ENCODE data around the gene CMSS1.
"Not testable (repeated sequence)": the region's sequence is repeated elsewhere in the genome, so short reads cannot be mapped to it uniquely, and the experiment has no call there.

CMSS1 gene

DNA sequence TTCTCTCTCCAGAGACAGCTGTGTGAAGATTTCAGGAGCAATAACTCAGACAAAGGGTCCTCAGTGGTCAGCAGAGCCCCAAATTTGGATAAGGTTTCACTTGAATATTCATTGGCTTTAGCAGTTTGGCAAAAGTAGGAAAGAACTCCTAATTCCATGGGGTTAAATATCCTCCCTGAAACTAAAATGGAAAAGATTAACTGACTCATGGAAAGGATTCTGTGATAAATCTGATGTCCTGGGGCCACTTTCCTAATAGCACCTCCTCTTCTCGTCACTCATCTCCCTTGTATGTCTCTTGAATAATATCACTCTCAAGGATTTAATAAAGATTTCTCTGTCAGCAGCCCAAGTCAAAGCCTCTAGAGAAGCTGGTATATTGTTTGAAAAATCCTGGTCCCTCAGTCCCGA is 409.9 kb downstream of the CMSS1 start:
- DNase-seq (ENCODE audit: low spot score) = no peak

DNA sequence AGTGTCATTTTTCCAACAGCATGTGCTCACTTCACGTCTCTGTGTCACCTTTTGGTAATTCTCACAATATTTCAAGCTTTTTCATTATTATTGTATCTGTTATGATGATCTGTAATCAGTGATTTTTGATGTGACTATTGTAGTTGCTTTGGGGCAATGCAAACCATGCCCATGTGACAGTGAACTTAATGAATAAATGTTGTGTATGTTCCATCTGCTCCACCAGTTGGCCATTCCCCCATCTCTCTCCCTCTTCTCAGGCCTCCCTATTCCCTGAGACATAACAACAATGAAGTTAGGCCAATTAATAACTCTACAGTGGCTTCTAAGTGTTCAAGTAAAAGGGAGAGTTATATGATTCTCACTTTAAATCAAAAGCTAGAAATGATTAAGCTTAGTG is 410.6 kb downstream of the CMSS1 start:
- no peak for DNase-seq (ENCODE audit: low spot score)

DNA sequence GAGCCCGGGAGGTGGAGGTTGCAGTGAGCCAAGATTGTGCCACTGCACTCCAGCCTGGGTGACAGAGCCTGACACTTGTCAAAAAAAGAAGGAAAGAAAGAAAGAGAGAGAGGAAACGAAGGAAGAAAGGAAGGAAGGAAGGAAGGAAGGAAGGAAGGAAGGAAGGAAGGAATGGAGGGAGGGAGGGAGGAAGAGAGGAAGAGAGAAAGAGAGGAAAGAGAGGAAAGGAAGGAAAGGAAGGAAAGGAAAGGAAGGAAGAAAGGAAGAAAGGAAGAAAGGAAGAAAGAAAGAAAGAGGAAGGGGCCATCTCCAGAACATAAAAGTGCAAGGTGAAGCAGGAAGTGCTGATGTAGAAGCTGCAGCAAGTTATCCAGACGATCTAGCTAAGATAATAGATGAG is 411.5 kb downstream of the CMSS1 start:
- not testable (repeated sequence) for DNase-seq (ENCODE audit: low spot score)

DNA sequence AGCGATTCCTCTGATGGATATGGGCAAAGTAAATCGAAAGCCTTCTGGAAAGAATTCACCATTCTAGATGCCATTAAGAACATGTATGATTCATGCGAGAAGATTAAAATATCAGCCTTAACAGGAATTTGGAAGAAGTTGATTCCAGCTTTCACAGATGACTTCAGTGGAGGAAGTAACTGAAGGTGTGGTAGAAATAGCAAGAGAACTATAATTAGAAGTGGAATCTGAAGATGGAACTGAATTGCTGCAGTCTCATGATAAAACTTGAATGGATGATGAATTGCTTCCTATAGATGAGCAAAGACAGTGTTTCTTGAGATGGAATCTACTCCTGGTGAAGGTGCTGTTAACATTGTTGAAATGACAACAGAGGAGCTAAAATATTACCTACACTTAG is 413.0 kb downstream of the CMSS1 start:
- no peak for DNase-seq (ENCODE audit: low spot score)
